Panc1 (cell line): ENCODE data around the gene C1orf116.

Experiments
- TF ChIP-seq, protein P1 (sequence below): fragments of 450-650 bp; IDR thresholded peaks from 2 replicates; pipeline ENCODE4 v1.5.1; 2017; ENCODE audit warnings: mild to moderate bottlenecking
- TF ChIP-seq, protein P2 (sequence below), 2 experiments: IDR thresholded peaks; 2 replicates each; pipeline ENCODE4 v1.6.1; 2011 to 2012; ENCODE audit warnings: low read depth in 2 of 2, control low read depth in 1 of 2, low read length in 1 of 2, mild to moderate bottlenecking in 1 of 2, moderate library complexity in 1 of 2; ENCODE audit not compliant: insufficient read depth in 1 of 2

DNA sequence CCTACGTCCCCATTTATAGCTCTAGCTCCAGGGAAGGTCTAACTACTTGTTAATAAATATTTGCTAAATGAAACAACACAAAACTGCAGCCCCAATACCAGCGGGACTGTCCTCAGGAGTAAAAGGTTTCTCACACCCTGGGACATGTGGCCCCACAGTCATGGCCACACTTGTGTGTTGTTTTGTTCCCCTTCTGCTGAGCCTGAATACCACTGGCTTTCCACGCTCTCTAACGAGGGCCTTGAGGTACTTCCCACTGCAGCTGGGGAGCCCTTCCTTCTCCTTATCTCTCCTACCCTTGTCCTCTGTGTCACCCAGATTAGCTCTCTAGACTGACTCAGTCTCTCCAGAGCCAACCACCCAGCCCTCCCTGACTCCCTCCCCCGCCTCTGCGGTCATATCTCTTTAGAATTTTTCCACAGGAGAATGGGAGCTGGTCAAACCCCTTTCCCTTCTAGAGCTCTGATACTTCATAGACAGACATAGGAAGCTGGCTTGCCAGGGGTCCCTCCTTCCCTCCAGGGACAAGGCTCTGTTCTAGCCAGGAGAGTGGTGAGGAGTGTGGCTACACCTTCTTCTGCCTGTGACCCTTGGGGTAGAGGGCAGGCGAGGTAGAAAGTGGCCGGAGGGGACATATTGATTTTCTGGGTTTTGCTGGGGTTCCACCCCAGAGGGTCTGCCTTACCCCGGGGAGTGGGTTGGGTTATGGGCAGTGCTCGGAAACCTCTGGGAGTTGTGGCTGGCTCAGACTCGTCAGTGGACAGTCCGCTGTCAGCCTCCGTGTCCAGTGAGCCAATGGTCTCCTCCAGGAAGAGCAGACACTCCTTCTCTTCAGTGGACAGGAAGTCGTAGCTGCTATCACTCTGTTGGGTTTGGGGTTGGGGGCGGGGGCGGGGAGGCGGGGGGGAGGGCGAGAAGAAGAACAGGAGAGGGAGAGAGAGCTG, 8.1 kb downstream of the C1orf116 start:
- TF ChIP-seq, protein P1, sequence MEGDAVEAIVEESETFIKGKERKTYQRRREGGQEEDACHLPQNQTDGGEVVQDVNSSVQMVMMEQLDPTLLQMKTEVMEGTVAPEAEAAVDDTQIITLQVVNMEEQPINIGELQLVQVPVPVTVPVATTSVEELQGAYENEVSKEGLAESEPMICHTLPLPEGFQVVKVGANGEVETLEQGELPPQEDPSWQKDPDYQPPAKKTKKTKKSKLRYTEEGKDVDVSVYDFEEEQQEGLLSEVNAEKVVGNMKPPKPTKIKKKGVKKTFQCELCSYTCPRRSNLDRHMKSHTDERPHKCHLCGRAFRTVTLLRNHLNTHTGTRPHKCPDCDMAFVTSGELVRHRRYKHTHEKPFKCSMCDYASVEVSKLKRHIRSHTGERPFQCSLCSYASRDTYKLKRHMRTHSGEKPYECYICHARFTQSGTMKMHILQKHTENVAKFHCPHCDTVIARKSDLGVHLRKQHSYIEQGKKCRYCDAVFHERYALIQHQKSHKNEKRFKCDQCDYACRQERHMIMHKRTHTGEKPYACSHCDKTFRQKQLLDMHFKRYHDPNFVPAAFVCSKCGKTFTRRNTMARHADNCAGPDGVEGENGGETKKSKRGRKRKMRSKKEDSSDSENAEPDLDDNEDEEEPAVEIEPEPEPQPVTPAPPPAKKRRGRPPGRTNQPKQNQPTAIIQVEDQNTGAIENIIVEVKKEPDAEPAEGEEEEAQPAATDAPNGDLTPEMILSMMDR, result no peak
- TF ChIP-seq, protein P2, sequence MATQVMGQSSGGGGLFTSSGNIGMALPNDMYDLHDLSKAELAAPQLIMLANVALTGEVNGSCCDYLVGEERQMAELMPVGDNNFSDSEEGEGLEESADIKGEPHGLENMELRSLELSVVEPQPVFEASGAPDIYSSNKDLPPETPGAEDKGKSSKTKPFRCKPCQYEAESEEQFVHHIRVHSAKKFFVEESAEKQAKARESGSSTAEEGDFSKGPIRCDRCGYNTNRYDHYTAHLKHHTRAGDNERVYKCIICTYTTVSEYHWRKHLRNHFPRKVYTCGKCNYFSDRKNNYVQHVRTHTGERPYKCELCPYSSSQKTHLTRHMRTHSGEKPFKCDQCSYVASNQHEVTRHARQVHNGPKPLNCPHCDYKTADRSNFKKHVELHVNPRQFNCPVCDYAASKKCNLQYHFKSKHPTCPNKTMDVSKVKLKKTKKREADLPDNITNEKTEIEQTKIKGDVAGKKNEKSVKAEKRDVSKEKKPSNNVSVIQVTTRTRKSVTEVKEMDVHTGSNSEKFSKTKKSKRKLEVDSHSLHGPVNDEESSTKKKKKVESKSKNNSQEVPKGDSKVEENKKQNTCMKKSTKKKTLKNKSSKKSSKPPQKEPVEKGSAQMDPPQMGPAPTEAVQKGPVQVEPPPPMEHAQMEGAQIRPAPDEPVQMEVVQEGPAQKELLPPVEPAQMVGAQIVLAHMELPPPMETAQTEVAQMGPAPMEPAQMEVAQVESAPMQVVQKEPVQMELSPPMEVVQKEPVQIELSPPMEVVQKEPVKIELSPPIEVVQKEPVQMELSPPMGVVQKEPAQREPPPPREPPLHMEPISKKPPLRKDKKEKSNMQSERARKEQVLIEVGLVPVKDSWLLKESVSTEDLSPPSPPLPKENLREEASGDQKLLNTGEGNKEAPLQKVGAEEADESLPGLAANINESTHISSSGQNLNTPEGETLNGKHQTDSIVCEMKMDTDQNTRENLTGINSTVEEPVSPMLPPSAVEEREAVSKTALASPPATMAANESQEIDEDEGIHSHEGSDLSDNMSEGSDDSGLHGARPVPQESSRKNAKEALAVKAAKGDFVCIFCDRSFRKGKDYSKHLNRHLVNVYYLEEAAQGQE (IDR thresholded peaks at IDR 0.05; ENCODE audit: insufficient read depth in 1 of 2, low read depth in 2 of 2, low read length in 1 of 2), result no peak
